TTC549 (cell line): ENCODE results near the gene RDX.

Source experiments
- FAIRE-seq: peaks from 2 replicates; lab custom pipeline; 2012; peaks lifted over from hg19 to GRCh38; lab: Jason Lieb, UNC

The RDX gene

GRCh38 chr11:110169738-110170137 lies 126.7 kb downstream of the RDX start:
- no peak for FAIRE-seq

DNA sequence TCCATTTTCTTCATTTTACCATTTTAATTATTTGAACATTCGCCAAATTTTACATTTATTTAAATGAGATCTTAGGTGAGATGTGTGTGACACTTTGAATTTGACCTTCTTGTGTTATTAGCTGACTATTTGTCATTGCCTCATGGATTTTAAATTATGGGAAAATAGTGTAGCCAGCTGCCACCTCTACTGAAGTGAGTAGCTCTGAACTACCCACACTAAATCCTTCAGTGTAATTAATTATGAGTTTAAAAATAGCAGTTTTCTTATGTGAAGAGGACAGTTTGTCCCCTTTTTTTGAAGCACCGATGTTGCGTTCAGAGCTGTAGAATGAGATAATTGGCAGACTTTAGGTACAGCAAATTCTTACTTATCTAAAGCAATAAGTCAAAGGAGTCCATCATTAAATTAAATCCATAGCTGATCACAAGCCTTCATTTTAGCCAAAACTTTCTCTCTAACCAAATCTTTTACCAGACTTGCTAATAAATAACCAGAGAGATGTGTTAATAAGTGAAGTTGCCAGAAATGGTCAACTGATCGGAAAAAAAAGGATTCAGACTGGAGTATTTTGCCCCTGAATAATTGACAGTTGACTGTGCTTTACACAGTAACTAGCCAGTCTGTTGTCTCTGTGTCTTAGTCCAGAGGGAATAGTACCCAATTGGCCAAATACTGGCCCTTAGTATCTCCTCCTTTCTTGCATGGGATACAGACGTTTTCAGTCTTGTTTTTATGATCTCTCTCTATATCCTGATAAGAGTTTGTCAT lies 128.2 kb downstream of the RDX start:
- no peak for FAIRE-seq

DNA sequence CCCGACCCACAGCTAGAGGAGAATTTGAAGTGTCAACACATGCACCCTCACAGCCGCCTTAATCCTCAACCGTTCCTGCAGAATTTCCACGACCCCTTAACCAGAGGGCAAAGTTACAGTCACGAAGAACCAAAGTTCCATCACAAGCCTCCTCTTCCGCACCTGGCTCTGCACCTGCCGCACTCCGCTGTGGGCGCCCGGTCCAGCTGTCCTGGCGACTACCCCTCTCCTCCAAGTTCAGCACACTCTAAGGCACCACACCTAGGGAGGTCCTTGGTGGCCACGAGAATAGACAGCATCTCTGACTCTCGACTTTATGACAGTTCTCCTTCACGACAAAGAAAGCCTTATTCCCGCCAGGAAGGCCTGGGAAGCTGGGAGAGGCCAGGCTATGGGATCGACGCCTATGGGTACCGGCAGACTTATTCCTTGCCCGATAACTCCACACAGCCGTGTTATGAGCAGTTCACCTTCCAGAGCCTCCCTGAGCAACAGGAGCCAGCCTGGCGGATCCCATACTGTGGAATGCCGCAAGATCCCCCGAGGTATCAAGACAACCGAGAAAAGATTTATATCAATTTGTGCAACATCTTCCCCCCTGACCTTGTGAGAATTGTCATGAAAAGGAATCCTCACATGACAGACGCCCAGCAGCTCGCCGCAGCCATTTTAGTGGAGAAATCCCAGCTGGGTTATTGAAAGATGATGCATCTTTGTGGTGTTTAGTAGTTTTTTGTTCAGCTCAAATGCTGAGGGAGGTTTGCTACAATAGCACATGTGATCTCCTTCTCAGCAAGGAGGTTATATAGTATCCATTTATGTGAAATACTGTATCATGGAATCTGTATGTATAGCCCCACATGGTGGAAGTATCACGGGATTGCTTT lies 131.1 kb downstream of the RDX start:
- FAIRE-seq, result no peak

DNA sequence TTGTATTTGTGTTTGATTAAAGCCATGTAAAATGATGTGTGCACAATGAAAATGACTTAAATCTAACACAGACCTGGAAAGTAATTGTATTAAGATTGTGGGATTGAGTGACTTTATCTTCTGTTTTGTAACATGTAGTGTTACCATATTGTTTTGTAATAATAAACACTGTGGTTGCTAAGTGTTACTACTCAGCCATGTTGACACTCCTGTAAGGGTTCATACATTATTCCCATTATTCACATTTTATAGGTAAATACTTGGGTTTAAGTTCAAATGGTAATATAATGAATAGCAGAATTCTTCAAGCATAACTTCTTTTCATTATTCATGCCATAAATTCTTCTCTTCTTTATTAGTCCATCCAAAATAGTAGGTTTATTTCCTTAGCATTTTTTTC lies 134.2 kb downstream of the RDX start:
- no peak for FAIRE-seq

DNA sequence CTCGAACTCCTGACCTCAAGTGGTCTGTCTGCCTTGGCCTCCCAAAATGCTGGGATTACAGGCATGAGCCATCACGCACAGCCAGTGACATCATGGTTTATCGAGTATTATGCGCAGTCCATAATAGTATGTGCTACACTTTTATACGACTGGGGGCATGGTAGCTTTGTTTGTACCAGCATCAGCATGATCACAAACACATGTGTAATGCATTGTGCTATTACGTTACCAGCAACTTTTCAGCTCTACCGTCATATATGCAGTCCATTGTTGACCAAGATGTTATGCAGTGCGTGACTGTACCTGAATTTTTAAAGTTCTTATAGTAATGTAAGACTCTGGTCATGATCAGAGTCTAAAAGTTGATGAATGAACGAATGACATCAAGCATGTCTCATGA lies 135.4 kb downstream of the RDX start:
- FAIRE-seq, result no peak

DNA sequence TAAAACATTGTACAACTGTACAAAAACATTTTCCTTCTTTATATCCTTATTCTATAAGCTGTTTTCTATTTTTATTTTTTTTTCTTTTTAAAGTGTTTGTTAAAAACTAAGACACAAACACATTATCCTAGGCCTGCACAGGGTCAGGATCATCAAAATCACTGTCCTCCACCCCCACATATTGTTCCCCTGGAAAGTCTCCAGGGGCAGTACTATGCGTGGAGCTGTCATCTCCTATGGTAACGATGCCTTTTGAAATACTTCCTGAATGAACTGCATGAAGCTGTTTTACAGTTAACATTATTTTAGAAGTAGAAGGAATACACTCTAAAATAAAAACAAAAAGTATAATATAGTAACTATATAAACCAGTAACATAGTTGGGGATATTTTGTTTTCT lies 136.0 kb downstream of the RDX start:
- no peak for FAIRE-seq

GRCh38 chr11:110160016-110160415 lies 136.4 kb downstream of the RDX start:
- no peak for FAIRE-seq

- no peak for FAIRE-seq
Observed at GRCh38 chr11:110159476-110159875, 136.9 kb downstream of the RDX start.

GRCh38 chr11:110158317-110159200 lies 137.9 kb downstream of the RDX start:
- no peak for FAIRE-seq

DNA sequence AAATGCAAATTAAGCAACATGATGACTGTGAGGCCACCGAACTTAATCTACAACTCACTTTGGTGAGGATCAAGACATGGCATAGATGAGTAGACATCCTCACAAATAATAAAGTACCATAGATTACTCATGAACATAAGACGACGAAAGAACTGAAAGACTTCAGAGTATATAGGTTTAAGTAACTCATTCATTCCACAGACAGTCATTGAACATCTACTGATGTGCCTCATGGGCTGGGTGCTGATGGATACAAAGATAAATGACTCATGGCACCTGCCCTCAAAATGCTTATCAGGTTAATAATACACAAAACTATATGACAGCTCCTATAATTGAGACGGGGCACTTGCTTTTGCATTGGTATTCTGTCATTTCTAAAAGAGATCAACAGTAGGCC lies 139.9 kb downstream of the RDX start:
- FAIRE-seq, result no peak

DNA sequence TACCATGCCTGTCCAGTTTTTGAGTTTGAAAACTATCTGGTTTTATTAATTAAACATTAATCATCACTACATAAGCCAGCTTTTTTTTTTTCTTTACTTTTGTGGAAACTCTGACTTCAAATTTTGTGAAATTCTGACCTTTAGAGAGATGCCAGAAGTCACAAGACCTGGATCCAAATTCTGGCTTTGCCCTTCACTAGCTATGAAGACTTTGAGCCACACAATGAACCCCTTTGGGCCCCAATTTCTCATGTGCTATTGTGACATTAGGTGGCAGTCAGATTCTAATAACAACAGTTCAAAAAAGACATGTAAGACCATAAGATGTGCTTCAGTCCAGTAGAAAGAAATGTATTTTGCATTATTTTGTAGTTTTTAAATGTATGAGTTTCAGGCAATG lies 142.9 kb downstream of the RDX start:
- no peak for FAIRE-seq

- FAIRE-seq, result no peak
Observed at GRCh38 chr11:110152199-110152598, 144.2 kb downstream of the RDX start.

DNA sequence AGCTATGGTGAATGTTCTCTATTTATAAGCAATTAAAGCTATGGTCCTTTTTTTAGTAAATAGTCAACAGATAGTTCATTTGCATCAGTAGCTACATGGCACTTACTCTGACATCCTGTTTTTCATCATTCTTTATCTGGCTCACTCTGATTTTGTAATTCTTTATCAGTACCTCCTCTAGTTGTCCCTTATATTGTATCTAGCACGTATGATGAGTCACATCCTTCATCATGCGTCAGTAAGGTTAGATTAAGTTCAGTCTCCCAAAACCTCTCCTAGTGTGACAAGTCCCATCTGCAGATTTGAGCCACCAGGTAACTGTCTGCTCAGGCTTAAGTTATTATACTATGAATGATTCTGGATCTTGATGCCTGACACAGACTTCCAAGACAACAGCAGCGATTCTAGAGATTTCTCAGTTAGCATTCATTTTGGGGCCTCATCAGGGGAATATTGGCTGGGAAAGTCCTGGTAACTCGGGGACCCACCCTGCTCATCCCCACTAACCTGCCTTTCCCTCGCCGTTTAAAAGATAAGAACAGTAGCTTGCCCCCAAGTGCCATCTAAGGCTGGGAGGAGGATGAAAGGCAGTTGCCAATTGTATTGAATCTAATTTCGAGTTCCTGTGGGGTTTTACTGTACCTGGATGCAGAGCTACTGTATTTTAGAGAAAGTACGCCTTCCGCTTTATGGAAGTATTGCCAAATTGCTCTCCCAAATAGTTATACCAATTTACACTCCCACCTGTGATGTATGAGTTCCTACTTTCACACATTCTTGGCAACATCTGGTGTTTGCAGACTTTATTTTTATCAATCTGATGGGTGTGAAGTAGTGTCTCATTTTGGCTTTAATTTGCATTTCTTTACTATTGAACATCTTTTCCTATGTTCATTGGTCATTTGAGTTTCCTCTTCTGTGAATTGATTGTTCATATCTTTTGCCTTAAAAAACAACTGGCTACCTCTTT lies 147.4 kb downstream of the RDX start:
- no peak for FAIRE-seq

GRCh38 chr11:110147962-110148709 lies 148.3 kb downstream of the RDX start:
- FAIRE-seq, result no peak

GRCh38 chr11:110141812-110142211 lies 154.6 kb downstream of the RDX start:
- FAIRE-seq, result no peak

DNA sequence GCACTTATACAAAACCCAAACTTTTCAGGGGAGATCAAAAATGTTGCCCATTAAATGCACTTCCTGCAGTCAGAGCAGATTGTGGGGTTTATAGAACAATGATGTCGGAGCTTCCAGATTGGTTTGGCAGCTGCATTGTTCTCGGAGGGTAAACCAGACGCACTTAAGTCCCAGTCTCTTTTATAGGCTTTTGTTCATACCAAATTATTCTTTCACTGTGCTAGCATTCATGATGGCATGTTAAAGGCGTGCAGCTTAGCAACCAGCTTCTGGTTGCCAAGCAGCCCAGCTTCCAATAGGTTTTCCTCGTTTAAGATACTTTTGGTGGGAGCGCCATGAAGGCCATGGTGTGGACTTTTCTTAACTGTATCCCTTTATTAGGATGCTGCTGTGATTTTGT lies 162.3 kb downstream of the RDX start:
- no peak for FAIRE-seq

DNA sequence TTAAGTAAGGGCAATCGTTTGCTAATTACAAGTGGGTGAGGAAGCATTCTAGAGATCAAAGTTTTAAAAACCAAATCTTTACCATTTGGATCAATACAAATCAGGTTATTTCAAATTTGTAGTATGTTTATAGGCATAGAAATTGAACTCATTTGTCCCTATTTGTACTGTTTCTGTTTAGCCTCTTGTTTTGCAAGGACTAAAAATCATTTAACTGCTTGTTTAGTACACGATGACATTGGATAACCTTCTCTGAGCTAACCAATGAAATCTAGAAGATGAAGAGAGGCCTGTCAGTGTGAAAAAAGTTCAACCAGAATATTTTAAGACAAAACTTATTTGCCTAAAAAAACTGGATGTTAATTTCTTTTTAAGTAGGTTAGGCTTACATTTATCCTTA lies 163.3 kb downstream of the RDX start:
- FAIRE-seq, result no peak

DNA sequence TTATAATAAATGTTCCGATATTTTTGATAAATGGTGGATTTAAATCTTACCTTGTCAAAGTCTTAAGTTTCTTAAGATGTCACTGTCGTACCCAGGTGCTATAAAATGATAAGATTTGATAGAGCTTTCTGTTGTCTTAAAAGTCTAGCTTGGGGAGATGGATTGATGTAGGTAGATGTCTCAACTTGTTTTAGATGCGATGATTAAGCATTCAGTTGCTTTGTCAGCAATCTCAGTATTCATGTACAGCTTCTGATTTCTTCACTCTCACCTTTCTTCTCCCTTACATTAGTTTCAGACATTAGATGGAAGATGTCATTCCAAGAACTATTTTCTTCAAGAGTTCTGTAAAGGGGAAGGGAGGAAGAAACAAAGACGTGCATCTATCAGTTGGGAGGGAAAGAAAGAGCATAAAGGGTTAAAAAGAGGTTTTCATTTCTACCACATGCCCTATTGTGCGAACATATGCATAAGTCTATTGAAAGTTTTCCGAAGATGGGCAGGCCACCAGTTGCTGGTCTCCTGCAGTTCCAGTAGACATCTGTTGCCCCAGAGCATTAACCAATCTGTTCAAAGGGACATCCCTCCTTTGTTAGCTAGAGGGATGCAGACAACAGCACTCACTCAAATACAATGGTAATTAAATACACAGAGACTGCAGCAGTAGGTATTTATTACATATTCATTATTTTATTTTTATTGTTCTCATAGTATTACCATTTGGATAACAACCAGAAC lies 164.9 kb downstream of the RDX start:
- no peak for FAIRE-seq

DNA sequence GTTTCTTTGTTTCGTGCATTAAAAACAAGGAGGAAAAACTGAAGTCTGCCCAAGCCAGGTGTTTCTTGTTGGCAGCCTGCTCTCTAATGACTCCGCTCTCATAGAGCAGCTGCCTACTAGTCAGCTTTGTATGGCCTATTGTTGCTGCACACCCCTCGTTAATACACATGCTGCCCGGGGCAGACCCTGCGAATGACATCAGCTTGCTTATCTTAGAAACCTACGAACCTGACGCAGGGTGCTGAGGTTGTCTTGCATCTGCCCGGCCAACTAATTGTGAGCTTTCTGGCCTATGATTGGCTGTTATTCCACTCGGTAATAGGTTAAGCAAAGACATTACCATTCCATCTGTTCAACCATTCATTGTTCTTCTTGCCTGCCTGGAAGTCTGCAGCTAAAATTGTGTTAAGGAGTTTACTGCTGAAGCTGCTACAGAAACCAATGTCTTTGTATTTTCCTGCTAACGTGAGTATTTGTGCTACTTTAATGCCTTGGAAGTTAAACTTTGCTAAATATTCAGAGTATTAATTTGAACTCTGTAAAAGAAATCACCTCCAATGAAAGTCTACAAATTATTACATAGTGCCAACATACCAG lies 165.7 kb downstream of the RDX start:
- FAIRE-seq, result no peak

GRCh38 chr11:110128161-110128560 lies 168.3 kb downstream of the RDX start:
- FAIRE-seq, result no peak
